H1 (cell line): Measurements from ENCODE around the gene OR4N2. TPM values are rescaled to one million over a fixed set of nuclear protein-coding genes. Genes with fewer than 3 reads are reported as not detected.

Source experiments
- CTCF ChIA-PET: fragments of 300-600 bp; sonication (Branson Sonifier 250); formaldehyde crosslinking; loops from one replicate; lab custom pipeline; 2021; ENCODE audit not compliant: partially characterized antibody; lab: Charles Lee
- POLR2A ChIA-PET: fragments of 300-600 bp; sonication (Branson Sonifier 250); formaldehyde crosslinking; loops from one replicate; lab custom pipeline; 2021; ENCODE audit warnings: inconsistent platforms; ENCODE audit not compliant: partially characterized antibody; lab: Charles Lee
- DNase-seq, 2 experiments: peaks; one replicate each; pipeline versions ENCODE4 v3.0.0 to v3.0.0-alpha.2; 2010 to 2022; ENCODE audit warnings: low spot score in 2 of 2, low read depth in 1 of 2, mixed read lengths in 1 of 2
- FAIRE-seq: peaks from 2 replicates; lab custom pipeline; 2011; peaks lifted over from hg19 to GRCh38; lab: Jason Lieb, UNC
- H2AFZ ChIP-seq: 2 replicates; pipeline ENCODE4 v1.8.1; 2012; ENCODE audit warnings: low read length, inconsistent platforms
- H2AK5ac ChIP-seq: 2 replicates; pipeline ENCODE4 v1.6.1; 2013; ENCODE audit warnings: low read depth, low read length
- H2BK120ac ChIP-seq: replicated peaks from 2 replicates; pipeline ENCODE3; 2013; ENCODE audit warnings: low read depth, low read length, inconsistent platforms
- H2BK12ac ChIP-seq: 2 replicates; pipeline ENCODE4 v1.6.1; 2013; ENCODE audit warnings: low read depth, low read length
- H2BK15ac ChIP-seq: 2 replicates; pipeline ENCODE4 v1.6.1; 2013; ENCODE audit warnings: low read length
- H2BK20ac ChIP-seq: 2 replicates; pipeline ENCODE4 v1.6.1; 2013; ENCODE audit warnings: low read length
- H2BK5ac ChIP-seq: 2 replicates; pipeline ENCODE4 v1.6.1; 2013; ENCODE audit warnings: low read depth, low read length
- H3K14ac ChIP-seq: 2 replicates; pipeline ENCODE4 v1.6.1; 2013; ENCODE audit warnings: inconsistent platforms; ENCODE audit not compliant: insufficient read length
- H3K18ac ChIP-seq: 2 replicates; pipeline ENCODE4 v1.6.1; 2013; ENCODE audit warnings: low read length; ENCODE audit errors: extremely low read depth
- H3K23ac ChIP-seq: 2 replicates; pipeline ENCODE4 v1.6.1; 2013; ENCODE audit warnings: inconsistent platforms; ENCODE audit not compliant: insufficient read length
- H3K23me2 ChIP-seq: 2 replicates; pipeline ENCODE4 v1.6.1; 2013; ENCODE audit warnings: low read depth, low read length
- H3K27ac ChIP-seq: 2 replicates; pipeline ENCODE4 v1.6.1; 2011; ENCODE audit warnings: low read depth, low read length, inconsistent platforms
- H3K27me3 ChIP-seq, 4 experiments: replicated peaks in 1 of 4; 1 replicate in 1 of 4; 2 replicates in 3 of 4; pipeline versions ENCODE4 v1.6.1 to v1.8.1; 2011 to 2013; ENCODE audit warnings: low read length in 3 of 4, mild to moderate bottlenecking in 3 of 4, inconsistent platforms in 2 of 4, mixed read lengths in 2 of 4, moderate library complexity in 1 of 4; ENCODE audit not compliant: control insufficient read depth in 3 of 4, insufficient read depth in 3 of 4; ENCODE audit errors: extremely low read depth in 1 of 4
- H3K36me3 ChIP-seq, 4 experiments: 2 replicates each; pipeline versions ENCODE4 v1.6.1 to v1.8.1; 2011 to 2013; ENCODE audit warnings: mild to moderate bottlenecking in 4 of 4, low read length in 3 of 4, moderate library complexity in 2 of 4, control low read depth in 1 of 4, inconsistent platforms in 1 of 4; ENCODE audit not compliant: insufficient read depth in 4 of 4, control insufficient read depth in 2 of 4
- H3K4ac ChIP-seq: replicated peaks from 2 replicates; pipeline ENCODE3; 2013; ENCODE audit warnings: low read length, low read depth, mixed read lengths, inconsistent platforms; ENCODE audit not compliant: insufficient read length
- H3K4me1 ChIP-seq, 4 experiments: replicated peaks in 1 of 4; 1 replicate in 1 of 4; 2 replicates in 3 of 4; pipeline versions ENCODE4 v1.6.1 to v1.8.1; 2011 to 2013; ENCODE audit warnings: low read length in 3 of 4, inconsistent platforms in 2 of 4, mixed read lengths in 1 of 4; ENCODE audit not compliant: insufficient read depth in 4 of 4, control insufficient read depth in 3 of 4
- H3K4me2 ChIP-seq, 2 experiments: 2 replicates each; pipeline versions ENCODE4 v1.6.1 to v1.8.1; 2011 to 2013; ENCODE audit warnings: low read depth in 2 of 2, low read length in 2 of 2, control low read depth in 1 of 2, inconsistent platforms in 1 of 2, mild to moderate bottlenecking in 1 of 2; ENCODE audit not compliant: insufficient read depth in 1 of 2
- H3K4me3 ChIP-seq, 4 experiments: fragments of 200-600, 300-600 bp in 1 of 4; sonication (generic), shearing (Covaris generic), sonication (Bioruptor Twin) in 1 of 4; 2 replicates each; pipeline versions ENCODE4 v1.5.1 to v1.8.1; 2011 to 2016; ENCODE audit warnings: low read length in 4 of 4, low read depth in 3 of 4, control low read depth in 2 of 4, inconsistent platforms in 2 of 4, mild to moderate bottlenecking in 2 of 4, mixed read lengths in 1 of 4, moderate library complexity in 1 of 4; ENCODE audit not compliant: insufficient read depth in 2 of 4; ENCODE audit errors: extremely low read depth in 1 of 4
- H3K56ac ChIP-seq: replicated peaks from 2 replicates; pipeline ENCODE3; 2013; ENCODE audit warnings: low read depth, mild to moderate bottlenecking, mixed read lengths, low read length, inconsistent platforms; ENCODE audit not compliant: insufficient read length
- H3K79me1 ChIP-seq: 2 replicates; pipeline ENCODE4 v1.6.1; 2013; ENCODE audit warnings: low read depth, low read length, control low read depth
- H3K79me2 ChIP-seq, 2 experiments: 2 replicates each; pipeline versions ENCODE4 v1.6.1 to v1.8.1; 2012 to 2013; ENCODE audit warnings: low read length in 2 of 2, mild to moderate bottlenecking in 2 of 2, inconsistent platforms in 1 of 2; ENCODE audit not compliant: insufficient read depth in 2 of 2, control insufficient read depth in 1 of 2
- H3K9ac ChIP-seq, 4 experiments: replicated peaks in 1 of 4; 1 replicate in 1 of 4; 2 replicates in 3 of 4; pipeline versions ENCODE4 v1.6.1 to v1.8.1; 2011 to 2013; ENCODE audit warnings: low read depth in 3 of 4, low read length in 3 of 4, control low read depth in 2 of 4, mild to moderate bottlenecking in 2 of 4, moderate library complexity in 2 of 4, inconsistent platforms in 1 of 4; ENCODE audit errors: extremely low read depth in 1 of 4
- H3K9me3 ChIP-seq, 2 experiments: 2 replicates each; pipeline versions ENCODE4 v1.6.1 to v1.8.1; 2012 to 2013; ENCODE audit warnings: mild to moderate bottlenecking in 2 of 2, moderate library complexity in 2 of 2, control low read depth in 1 of 2, inconsistent platforms in 1 of 2, low read depth in 1 of 2, low read length in 1 of 2, mixed read lengths in 1 of 2; ENCODE audit not compliant: insufficient read depth in 2 of 2
- H4K20me1 ChIP-seq, 2 experiments: replicated peaks in 1 of 2; 2 replicates each; pipeline versions ENCODE3 to v1.8.1; 2011 to 2013; ENCODE audit warnings: inconsistent platforms in 2 of 2, low read length in 2 of 2, mild to moderate bottlenecking in 1 of 2; ENCODE audit not compliant: insufficient read depth in 2 of 2, control insufficient read depth in 1 of 2
- H4K5ac ChIP-seq: 2 replicates; pipeline ENCODE4 v1.6.1; 2013; ENCODE audit warnings: low read length, low read depth, mixed read lengths, inconsistent platforms; ENCODE audit not compliant: insufficient read length
- H4K8ac ChIP-seq: 2 replicates; pipeline ENCODE4 v1.8.0; 2013; ENCODE audit warnings: mild to moderate bottlenecking, moderate library complexity, low read length, inconsistent platforms; ENCODE audit not compliant: insufficient read depth; ENCODE audit errors: extremely low read depth
- H4K91ac ChIP-seq: replicated peaks from 2 replicates; pipeline ENCODE3; 2013; ENCODE audit warnings: low read length, mixed read lengths, inconsistent platforms; ENCODE audit not compliant: insufficient read length
- MAFK ChIP-seq: IDR thresholded peaks from 2 replicates; pipeline ENCODE4 v1.6.1; 2012; ENCODE audit warnings: low read depth, mild to moderate bottlenecking, improper control_type of control experiment, low read length
- SP2 ChIP-seq: IDR thresholded peaks from 2 replicates; pipeline ENCODE4 v1.6.1; 2012; ENCODE audit warnings: mild to moderate bottlenecking, low read length, inconsistent platforms
- SRF ChIP-seq: IDR thresholded peaks from 2 replicates; pipeline ENCODE4 v1.6.1; 2011; ENCODE audit warnings: mild to moderate bottlenecking, low read depth, low read length, moderate library complexity
- YY1 ChIP-seq: IDR thresholded peaks from 2 replicates; pipeline ENCODE4 v1.6.1; 2011; ENCODE audit warnings: low read depth, mild to moderate bottlenecking, low read length
- WGBS, 2 experiments: shearing (Covaris generic) in 1 of 2; methylation state at CpG; one replicate each; pipeline versions ENCODE4 v1.1.6 to v1.1.7; 2013 to 2015; ENCODE audit warnings: low lambda C conversion rate in 2 of 2, mixed read lengths in 2 of 2, inconsistent platforms in 1 of 2, low coverage in 1 of 2, missing lambda C conversion rate in 1 of 2; ENCODE audit not compliant: insufficient replicate concordance in 2 of 2, insufficient coverage in 1 of 2, insufficient read length in 1 of 2; ENCODE audit errors: extremely low coverage in 1 of 2, missing lambda C conversion rate in 1 of 2; 5-methylcytosine and 5-hydroxymethylcytosine counted together
- polyA plus RNA-seq, 7 experiments: library from polyadenylated mRNA; depleted of rRNA in 3 of 7; stranded (reverse) in 5 of 7; unstranded in 2 of 7; fragments of >200 nt in 5 of 7; fragments of 200-250 nt in 2 of 7; gene quantifications; 1 replicate in 5 of 7; 2 replicates in 1 of 7; 4 replicates in 1 of 7; pipeline versions ENCODE4 v1.2.1 to v1.2.3, GENCODE V29; 2011 to 2013; ENCODE audit warnings: missing spikeins in 2 of 7, mixed read lengths in 2 of 7
- total RNA-seq: library from RNA; stranded (reverse); fragmentation: NEBNext Ultra II Directional; extraction: Animal tissue kit (Norgen Biotek cat#: 25700); gene quantifications from 2 replicates; pipeline ENCODE4 v1.2.1, GENCODE V29; 2021

The OR4N2 gene
- total and polyA plus RNA-seq, 2 of the 8 experiments (the other 6 are each of a cell fraction or from before 2014, with no cell fraction given), result not detected

DNA sequence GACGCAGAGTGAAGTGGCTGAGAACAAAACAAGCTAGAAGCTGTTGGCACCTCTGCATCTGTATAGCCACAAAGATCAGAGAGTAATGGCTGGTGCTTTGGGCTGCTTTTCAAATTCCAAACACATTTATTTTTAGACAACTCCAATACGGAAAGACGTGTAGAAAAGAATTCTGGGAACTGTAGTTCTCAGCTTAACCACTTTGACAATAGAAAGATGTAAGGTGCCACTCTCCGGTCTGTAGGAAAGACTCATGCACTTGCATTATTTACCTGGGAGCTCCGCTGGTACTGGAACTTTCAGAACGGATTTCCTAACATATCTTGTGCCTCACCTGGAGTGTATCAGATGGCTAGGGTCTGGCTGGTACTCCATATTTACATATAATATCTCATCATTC lies 69.6 kb downstream of the OR4N2 start:
- Histone ChIP-seq H3K4ac (no peak overlapping the region), H3K14ac (no peak overlapping the region), H3K27ac (no peak overlapping the region), H3K4me1 (no peaks in the 10 kb centered on the region), H3K56ac (no peak overlapping the region), H2BK12ac (no peak overlapping the region), H3K18ac (no peak overlapping the region), H2AFZ (no peak overlapping the region), H3K27me3 (no peaks in the 10 kb centered on the region), H3K4me2 (no peak overlapping the region), H2BK15ac (no peak overlapping the region), H3K36me3 (no peaks in the 10 kb centered on the region), H3K23ac (no peak overlapping the region), H4K20me1 (no peaks in the 10 kb centered on the region), H3K23me2 (no peaks in the 10 kb centered on the region), H2AK5ac (no peak overlapping the region), H3K4me3 (no peak overlapping the region), H4K91ac (no peak overlapping the region), H2BK5ac (no peak overlapping the region), H3K79me1 (no peaks in the 10 kb centered on the region), H3K9ac (no peak overlapping the region), H2BK120ac (no peak overlapping the region), H2BK20ac (no peak overlapping the region), H3K9me3 (peaks cover 42 to 54% of the 10 kb centered on the region in 2 experiments), H4K5ac (no peak overlapping the region), H4K8ac (no peak overlapping the region), H3K79me2 (no peaks in the 10 kb centered on the region)
- FAIRE-seq (no peak), DNase-seq (no peak)
- POLR2A ChIA-PET, result no interaction called here
- 68% methylated on average over 6 of the region's 6 CpGs; no CpG with 5 or more reads in 1 of the 2 experiments for WGBS, 2 experiments
- CTCF ChIA-PET, result no interaction called here
- TF ChIP-seq YY1 (no peak), SRF (no peak), SP2 (no peak), MAFK (no peak)
